HepG2 (cell line): ENCODE data around the gene ST3GAL2. TPM values are rescaled to one million over a fixed set of nuclear protein-coding genes. Genes with fewer than 3 reads are reported as not detected.

Experiments
- AHR ChIP-seq: IDR thresholded peaks from 2 replicates; pipeline ENCODE4 v1.6.1; 2018; ENCODE audit warnings: missing genetic modification reagents, missing compliant biosample characterization
- ATF7-NPFF ChIP-seq: sonication (generic); formaldehyde crosslinking; IDR thresholded peaks from 2 replicates; pipeline ENCODE4 v1.8.1; 2023; ENCODE audit warnings: mild to moderate bottlenecking, low read depth, missing genetic modification reagents, moderate library complexity
- FOXA1 ChIP-seq, 2 experiments: fragments of 450-650 bp in 1 of 2; sonication (generic) in 1 of 2; formaldehyde crosslinking in 1 of 2; IDR thresholded peaks; 2 replicates each; pipeline versions ENCODE4 v1.4.0 to v1.6.1; 2016 to 2020; ENCODE audit warnings: missing genetic modification reagents in 1 of 2
- GLI4 ChIP-seq: sonication (generic); formaldehyde crosslinking; IDR thresholded peaks from 2 replicates; pipeline ENCODE4 v1.5.1; 2020; ENCODE audit warnings: missing genetic modification reagents, mild to moderate bottlenecking, moderate library complexity, borderline replicate concordance
- MTA3 ChIP-seq: sonication (generic); formaldehyde crosslinking; IDR thresholded peaks from 2 replicates; pipeline ENCODE4 v1.4.0; 2020; ENCODE audit warnings: missing genetic modification reagents
- NR2F6 ChIP-seq, 2 experiments: IDR thresholded peaks; 2 replicates each; pipeline ENCODE4 v1.6.1; 2016; ENCODE audit warnings: antibody characterized with exemption in 1 of 2, mild to moderate bottlenecking in 1 of 2
- REPIN1 ChIP-seq: sonication (generic); formaldehyde crosslinking; IDR thresholded peaks from 2 replicates; pipeline ENCODE4 v1.8.0; 2022; ENCODE audit warnings: missing genetic modification reagents, low read depth, mild to moderate bottlenecking, borderline replicate concordance
- SMAD9 ChIP-seq: sonication (generic); formaldehyde crosslinking; IDR thresholded peaks from 2 replicates; pipeline ENCODE4 v1.5.1; 2020; ENCODE audit warnings: mild to moderate bottlenecking, missing genetic modification reagents
- SMYD3 ChIP-seq: sonication (generic); formaldehyde crosslinking; IDR thresholded peaks from 2 replicates; pipeline ENCODE4 v1.8.1; 2023; ENCODE audit warnings: mild to moderate bottlenecking, missing genetic modification reagents
- SOX13 ChIP-seq, 3 experiments: fragments of 450-650 bp in 1 of 3; sonication (generic) in 1 of 3; formaldehyde crosslinking in 1 of 3; IDR thresholded peaks in 2 of 3; conservative IDR thresholded peaks in 1 of 3; 2 replicates each; pipeline versions ENCODE4 v1.5.0 to v1.6.1; 2016 to 2020; ENCODE audit warnings: antibody characterized with exemption in 1 of 3, mild to moderate bottlenecking in 1 of 3, missing compliant biosample characterization in 1 of 3, missing genetic modification reagents in 1 of 3, moderate library complexity in 1 of 3
- ZNF143 ChIP-seq: sonication (generic); formaldehyde crosslinking; IDR thresholded peaks from 2 replicates; pipeline ENCODE4 v1.4.0; 2020; ENCODE audit warnings: missing genetic modification reagents
- ZNF326 ChIP-seq: sonication (generic); formaldehyde crosslinking; IDR thresholded peaks from 2 replicates; pipeline ENCODE4 v1.4.0; 2020; ENCODE audit warnings: missing genetic modification reagents, borderline replicate concordance
- ZNF572 ChIP-seq: sonication (generic); formaldehyde crosslinking; IDR thresholded peaks from 2 replicates; pipeline ENCODE4 v1.5.1; 2020; ENCODE audit warnings: mild to moderate bottlenecking, missing genetic modification reagents
- ZNF614 ChIP-seq: IDR thresholded peaks from 2 replicates; pipeline ENCODE4 v1.6.1; 2018; ENCODE audit warnings: missing biosample characterization, missing genetic modification reagents, inconsistent platforms, borderline replicate concordance
- ZNF644 ChIP-seq: IDR thresholded peaks from 2 replicates; pipeline ENCODE4 v1.6.1; 2016; ENCODE audit warnings: low read depth
- ZNF7 ChIP-seq: IDR thresholded peaks from 2 replicates; pipeline ENCODE4 v1.6.1; 2016; ENCODE audit warnings: missing biosample characterization, missing genetic modification reagents
- ZNF747 ChIP-seq: sonication (generic); formaldehyde crosslinking; IDR thresholded peaks from 2 replicates; pipeline ENCODE4 v1.8.1; 2023; ENCODE audit warnings: missing genetic modification reagents, mild to moderate bottlenecking, borderline replicate concordance
- ZNF839 ChIP-seq: sonication (generic); formaldehyde crosslinking; IDR thresholded peaks from 2 replicates; pipeline ENCODE4 v1.4.0; 2020; ENCODE audit warnings: missing genetic modification reagents, mild to moderate bottlenecking, borderline replicate concordance
- polyA plus RNA-seq, 8 experiments: library from polyadenylated mRNA; depleted of rRNA in 3 of 8; stranded (reverse) in 7 of 8; unstranded in 1 of 8; fragments of >200 nt; fragmentation: Illumina TruSeq in 4 of 8; extraction: Trizol in 4 of 8; gene quantifications; 2 replicates each; pipeline versions ENCODE4 v1.2.1 to v1.2.3, GENCODE V29; 2011 to 2016; ENCODE audit warnings: low read depth in 4 of 8, missing spikeins in 1 of 8, mixed read lengths in 1 of 8; ENCODE audit not compliant: insufficient read depth in 1 of 8
- total RNA-seq, 5 experiments: library from RNA; depleted of rRNA; stranded (reverse); fragments of >200 nt; fragmentation: Illumina TruSeq; extraction: Trizol; gene quantifications; 2 replicates each; pipeline ENCODE4 v1.2.3, GENCODE V29; 2016; ENCODE audit warnings: low read depth in 1 of 5
- TF ChIP-seq, protein P1 (sequence below): sonication (generic); formaldehyde crosslinking; IDR thresholded peaks from 2 replicates; pipeline ENCODE4 v1.4.0; 2020; ENCODE audit warnings: mild to moderate bottlenecking, missing genetic modification reagents, borderline replicate concordance
- TF ChIP-seq, protein P2 (sequence below): sonication (generic); formaldehyde crosslinking; IDR thresholded peaks from 2 replicates; pipeline ENCODE4 v1.4.0; 2020; ENCODE audit warnings: low read depth, mild to moderate bottlenecking, missing genetic modification reagents

Gene ST3GAL2
- total and polyA plus RNA-seq, 2 of the 13 experiments (the other 11 are each of a cell fraction or from before 2014, with no cell fraction given) = 16.3 to 24.9 TPM

DNA sequence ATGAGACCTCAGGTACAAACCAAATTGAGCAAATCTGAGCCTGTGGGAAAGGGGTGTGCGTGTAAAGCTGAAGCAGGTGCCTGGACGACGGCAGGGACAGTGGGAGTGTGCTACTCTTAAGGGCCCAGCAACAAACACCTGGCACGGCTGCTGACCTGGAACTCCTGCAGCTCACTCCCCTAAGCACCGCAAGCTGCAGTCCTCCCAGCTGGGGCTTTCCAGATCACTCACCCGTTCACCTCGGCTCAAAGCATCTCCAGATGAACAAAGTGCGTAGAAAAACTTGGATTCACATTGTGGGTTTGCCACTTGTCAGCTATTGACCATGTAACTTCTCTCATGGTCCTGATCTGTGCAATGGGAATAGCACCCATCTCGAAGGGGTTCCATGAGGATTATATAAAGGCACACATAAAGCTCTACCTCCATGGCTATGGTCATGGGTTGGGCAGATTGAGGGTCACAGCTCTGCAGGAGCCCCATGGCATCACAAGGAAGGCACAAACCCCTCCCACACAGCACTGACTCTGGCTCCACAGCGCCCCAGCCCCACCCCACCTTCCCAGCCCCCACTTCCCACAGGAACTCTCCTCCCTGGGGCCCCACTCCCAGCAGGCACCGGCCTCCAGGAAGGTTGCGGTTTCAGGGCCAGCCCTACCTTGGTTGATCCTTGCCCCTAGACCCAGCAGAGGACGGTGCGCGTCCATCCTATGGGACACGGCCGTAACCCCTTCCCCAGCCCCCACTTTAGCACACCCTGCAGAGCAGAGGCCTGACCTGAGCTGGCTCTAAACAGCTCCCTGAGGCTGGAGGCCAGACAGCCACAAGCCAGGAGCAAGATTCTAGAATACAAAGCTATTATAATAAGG is 21.9 kb downstream of the ST3GAL2 start (continued):
- TF ChIP-seq, protein P1, sequence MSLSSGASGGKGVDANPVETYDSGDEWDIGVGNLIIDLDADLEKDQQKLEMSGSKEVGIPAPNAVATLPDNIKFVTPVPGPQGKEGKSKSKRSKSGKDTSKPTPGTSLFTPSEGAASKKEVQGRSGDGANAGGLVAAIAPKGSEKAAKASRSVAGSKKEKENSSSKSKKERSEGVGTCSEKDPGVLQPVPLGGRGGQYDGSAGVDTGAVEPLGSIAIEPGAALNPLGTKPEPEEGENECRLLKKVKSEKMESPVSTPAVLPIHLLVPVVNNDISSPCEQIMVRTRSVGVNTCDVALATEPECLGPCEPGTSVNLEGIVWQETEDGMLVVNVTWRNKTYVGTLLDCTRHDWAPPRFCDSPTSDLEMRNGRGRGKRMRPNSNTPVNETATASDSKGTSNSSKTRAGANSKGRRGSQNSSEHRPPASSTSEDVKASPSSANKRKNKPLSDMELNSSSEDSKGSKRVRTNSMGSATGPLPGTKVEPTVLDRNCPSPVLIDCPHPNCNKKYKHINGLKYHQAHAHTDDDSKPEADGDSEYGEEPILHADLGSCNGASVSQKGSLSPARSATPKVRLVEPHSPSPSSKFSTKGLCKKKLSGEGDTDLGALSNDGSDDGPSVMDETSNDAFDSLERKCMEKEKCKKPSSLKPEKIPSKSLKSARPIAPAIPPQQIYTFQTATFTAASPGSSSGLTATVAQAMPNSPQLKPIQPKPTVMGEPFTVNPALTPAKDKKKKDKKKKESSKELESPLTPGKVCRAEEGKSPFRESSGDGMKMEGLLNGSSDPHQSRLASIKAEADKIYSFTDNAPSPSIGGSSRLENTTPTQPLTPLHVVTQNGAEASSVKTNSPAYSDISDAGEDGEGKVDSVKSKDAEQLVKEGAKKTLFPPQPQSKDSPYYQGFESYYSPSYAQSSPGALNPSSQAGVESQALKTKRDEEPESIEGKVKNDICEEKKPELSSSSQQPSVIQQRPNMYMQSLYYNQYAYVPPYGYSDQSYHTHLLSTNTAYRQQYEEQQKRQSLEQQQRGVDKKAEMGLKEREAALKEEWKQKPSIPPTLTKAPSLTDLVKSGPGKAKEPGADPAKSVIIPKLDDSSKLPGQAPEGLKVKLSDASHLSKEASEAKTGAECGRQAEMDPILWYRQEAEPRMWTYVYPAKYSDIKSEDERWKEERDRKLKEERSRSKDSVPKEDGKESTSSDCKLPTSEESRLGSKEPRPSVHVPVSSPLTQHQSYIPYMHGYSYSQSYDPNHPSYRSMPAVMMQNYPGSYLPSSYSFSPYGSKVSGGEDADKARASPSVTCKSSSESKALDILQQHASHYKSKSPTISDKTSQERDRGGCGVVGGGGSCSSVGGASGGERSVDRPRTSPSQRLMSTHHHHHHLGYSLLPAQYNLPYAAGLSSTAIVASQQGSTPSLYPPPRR (CRISPR knock-in tag) = 0 out of 2 replicates have a peak, but pooled peaks have one; percentile 61
- TF ChIP-seq REPIN1 (CRISPR knock-in tag) = 0 out of 2 replicates have a peak, but pooled peaks have one; percentile 49
- TF ChIP-seq ZNF143 (CRISPR knock-in tag) = peak; percentile 74
- TF ChIP-seq SMAD9 = no peak
- no peak for TF ChIP-seq AHR (CRISPR knock-in tag)
- TF ChIP-seq ZNF572 (CRISPR knock-in tag) = no peak
- no peak for TF ChIP-seq ZNF644
- no peak for TF ChIP-seq GLI4
- TF ChIP-seq ATF7-NPFF (CRISPR knock-in tag) = peak; percentile 63; the same call in 1 of the 2 replicates
- TF ChIP-seq, protein P2, sequence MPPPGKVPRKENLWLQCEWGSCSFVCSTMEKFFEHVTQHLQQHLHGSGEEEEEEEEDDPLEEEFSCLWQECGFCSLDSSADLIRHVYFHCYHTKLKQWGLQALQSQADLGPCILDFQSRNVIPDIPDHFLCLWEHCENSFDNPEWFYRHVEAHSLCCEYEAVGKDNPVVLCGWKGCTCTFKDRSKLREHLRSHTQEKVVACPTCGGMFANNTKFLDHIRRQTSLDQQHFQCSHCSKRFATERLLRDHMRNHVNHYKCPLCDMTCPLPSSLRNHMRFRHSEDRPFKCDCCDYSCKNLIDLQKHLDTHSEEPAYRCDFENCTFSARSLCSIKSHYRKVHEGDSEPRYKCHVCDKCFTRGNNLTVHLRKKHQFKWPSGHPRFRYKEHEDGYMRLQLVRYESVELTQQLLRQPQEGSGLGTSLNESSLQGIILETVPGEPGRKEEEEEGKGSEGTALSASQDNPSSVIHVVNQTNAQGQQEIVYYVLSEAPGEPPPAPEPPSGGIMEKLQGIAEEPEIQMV (CRISPR knock-in tag) = 0 out of 2 replicates have a peak, but pooled peaks have one; percentile 49
- TF ChIP-seq ZNF839 (CRISPR knock-in tag) = no peak
- no peak for TF ChIP-seq ZNF614 (CRISPR knock-in tag)
- TF ChIP-seq ZNF7 (CRISPR knock-in tag) = no peak
- TF ChIP-seq ZNF747 = no peak
- no peak for TF ChIP-seq SOX13 (IDR thresholded peaks at IDR 0.05)
- TF ChIP-seq SOX13 (CRISPR knock-in tag; conservative IDR thresholded peaks at IDR 0.05 in 1 of 2, IDR thresholded peaks at IDR 0.05 in 1 of 2) = peak in 1 of 2 experiments; percentile 36; a peak in 1 of 4 replicates
- no peak for TF ChIP-seq MTA3 (CRISPR knock-in tag)
- no peak for TF ChIP-seq FOXA1 (IDR thresholded peaks at IDR 0.05)
- TF ChIP-seq FOXA1 (CRISPR knock-in tag; IDR thresholded peaks at IDR 0.05) = 0 out of 2 replicates have a peak, but pooled peaks have one; percentile 19
- no peak for TF ChIP-seq SMYD3
- no peak for TF ChIP-seq ZNF326 (CRISPR knock-in tag)
- TF ChIP-seq NR2F6 (IDR thresholded peaks at IDR 0.05) = no peak
- peak; percentile 67; the same call in 1 of the 2 replicates for TF ChIP-seq NR2F6 (CRISPR knock-in tag; IDR thresholded peaks at IDR 0.05)
